PC-9 (cell line): Measurements from ENCODE around the gene MTOR.

Source experiments
- EZH2 ChIP-seq: fragments of 200-600 bp; sonication (generic); IDR thresholded peaks from 2 replicates; pipeline ENCODE4 v1.8.0; 2017; ENCODE audit warnings: antibody characterized with exemption, low read depth
- TF ChIP-seq, protein P1 (sequence below): fragments of 200-600 bp; sonication (generic); conservative IDR thresholded peaks from 2 replicates; pipeline ENCODE4 v1.6.1; 2017; ENCODE audit warnings: mixed run types, antibody characterized with exemption, mild to moderate bottlenecking, moderate library complexity

DNA sequence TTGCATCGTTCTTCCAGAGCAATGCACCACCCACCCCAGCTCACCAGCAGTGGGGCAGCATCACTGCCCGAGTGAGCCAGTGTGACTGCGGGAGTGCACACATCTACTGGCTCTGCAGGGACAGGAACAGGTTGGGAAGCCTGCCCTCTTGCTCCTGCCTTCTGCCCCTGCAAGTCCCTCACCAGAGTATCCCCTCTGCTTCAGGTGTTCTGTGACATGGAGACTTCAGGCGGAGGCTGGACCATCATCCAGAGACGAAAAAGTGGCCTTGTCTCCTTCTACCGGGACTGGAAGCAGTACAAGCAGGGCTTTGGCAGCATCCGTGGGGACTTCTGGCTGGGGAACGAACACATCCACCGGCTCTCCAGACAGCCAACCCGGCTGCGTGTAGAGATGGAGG is 69.0 kb downstream of the MTOR start:
- TF ChIP-seq, protein P1, sequence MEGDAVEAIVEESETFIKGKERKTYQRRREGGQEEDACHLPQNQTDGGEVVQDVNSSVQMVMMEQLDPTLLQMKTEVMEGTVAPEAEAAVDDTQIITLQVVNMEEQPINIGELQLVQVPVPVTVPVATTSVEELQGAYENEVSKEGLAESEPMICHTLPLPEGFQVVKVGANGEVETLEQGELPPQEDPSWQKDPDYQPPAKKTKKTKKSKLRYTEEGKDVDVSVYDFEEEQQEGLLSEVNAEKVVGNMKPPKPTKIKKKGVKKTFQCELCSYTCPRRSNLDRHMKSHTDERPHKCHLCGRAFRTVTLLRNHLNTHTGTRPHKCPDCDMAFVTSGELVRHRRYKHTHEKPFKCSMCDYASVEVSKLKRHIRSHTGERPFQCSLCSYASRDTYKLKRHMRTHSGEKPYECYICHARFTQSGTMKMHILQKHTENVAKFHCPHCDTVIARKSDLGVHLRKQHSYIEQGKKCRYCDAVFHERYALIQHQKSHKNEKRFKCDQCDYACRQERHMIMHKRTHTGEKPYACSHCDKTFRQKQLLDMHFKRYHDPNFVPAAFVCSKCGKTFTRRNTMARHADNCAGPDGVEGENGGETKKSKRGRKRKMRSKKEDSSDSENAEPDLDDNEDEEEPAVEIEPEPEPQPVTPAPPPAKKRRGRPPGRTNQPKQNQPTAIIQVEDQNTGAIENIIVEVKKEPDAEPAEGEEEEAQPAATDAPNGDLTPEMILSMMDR: no peak
- TF ChIP-seq EZH2: no peak
